DOHH2 (cell line): Measurements from ENCODE around the gene SAP30.

Source experiments
- H3F3A ChIP-seq: fragments of 200-600 bp; sonication (generic), shearing (Covaris generic); 2 replicates; pipeline ENCODE4 v1.6.0; 2016; ENCODE audit warnings: antibody characterized with exemption, mild to moderate bottlenecking; ENCODE audit not compliant: control insufficient read depth, insufficient read depth
- H3K27ac ChIP-seq: fragments of 200-600 bp; sonication (generic); 2 replicates; pipeline ENCODE4 v1.5.1; 2014; ENCODE audit warnings: low read depth, mild to moderate bottlenecking, low read length, moderate library complexity
- H3K27me3 ChIP-seq: fragments of 200-600 bp; sonication (generic); 2 replicates; pipeline ENCODE4 v1.6.1; 2014; ENCODE audit warnings: mild to moderate bottlenecking, low read length, mixed read lengths; ENCODE audit not compliant: control insufficient read depth
- H3K36me3 ChIP-seq: fragments of 200-600 bp; sonication (generic); 2 replicates; pipeline ENCODE4 v1.6.1; 2014; ENCODE audit warnings: mild to moderate bottlenecking, low read length, moderate library complexity, mixed read lengths; ENCODE audit not compliant: control insufficient read depth
- H3K4me1 ChIP-seq: fragments of 200-600 bp; sonication (generic); 2 replicates; pipeline ENCODE4 v1.6.1; 2014; ENCODE audit warnings: mild to moderate bottlenecking, low read length, mixed read lengths; ENCODE audit not compliant: control insufficient read depth
- H3K4me2 ChIP-seq: fragments of 200-600 bp; sonication (generic); 2 replicates; pipeline ENCODE4 v1.6.0; 2014; ENCODE audit warnings: mild to moderate bottlenecking, low read length, moderate library complexity
- H3K4me3 ChIP-seq: fragments of 200-600 bp; sonication (generic); 2 replicates; pipeline ENCODE4 v1.5.1; 2014; ENCODE audit warnings: mild to moderate bottlenecking, low read length, mixed read lengths
- H3K79me2 ChIP-seq: fragments of 200-600 bp; sonication (generic); 2 replicates; pipeline ENCODE4 v1.6.1; 2014; ENCODE audit warnings: mild to moderate bottlenecking, low read length, mixed read lengths; ENCODE audit not compliant: control insufficient read depth
- H3K9me2 ChIP-seq: fragments of 200-600 bp; sonication (generic); replicated peaks from 2 replicates; pipeline ENCODE4 v1.6.1; 2014; ENCODE audit warnings: mild to moderate bottlenecking, low read length, mixed read lengths; ENCODE audit not compliant: control insufficient read depth
- H3K9me3 ChIP-seq: fragments of 200-600 bp; sonication (generic); 2 replicates; pipeline ENCODE4 v1.6.1; 2014; ENCODE audit warnings: antibody characterized with exemption, low read length, mixed read lengths; ENCODE audit not compliant: control insufficient read depth, insufficient read depth
- H4K20me1 ChIP-seq: fragments of 200-600 bp; sonication (generic); 2 replicates; pipeline ENCODE4 v1.6.0; 2014; ENCODE audit warnings: low read depth, mild to moderate bottlenecking, antibody characterized with exemption, low read length, moderate library complexity; ENCODE audit not compliant: control insufficient read depth, insufficient read depth
- EZH2phosphoT487 ChIP-seq: fragments of 200-600 bp; sonication (generic); IDR thresholded peaks from 2 replicates; pipeline ENCODE4 v1.6.1; 2017; ENCODE audit warnings: borderline replicate concordance, mild to moderate bottlenecking, antibody characterized with exemption, low read length, moderate library complexity, mixed read lengths
- TF ChIP-seq, protein P1 (sequence below): fragments of 200-600 bp; sonication (generic); IDR thresholded peaks from one replicate; pipeline ENCODE4 v1.5.1; 2014; ENCODE audit warnings: antibody characterized with exemption, mild to moderate bottlenecking, low read depth, low read length; ENCODE audit not compliant: poor library complexity, severe bottlenecking

SAP30 gene, protein sequence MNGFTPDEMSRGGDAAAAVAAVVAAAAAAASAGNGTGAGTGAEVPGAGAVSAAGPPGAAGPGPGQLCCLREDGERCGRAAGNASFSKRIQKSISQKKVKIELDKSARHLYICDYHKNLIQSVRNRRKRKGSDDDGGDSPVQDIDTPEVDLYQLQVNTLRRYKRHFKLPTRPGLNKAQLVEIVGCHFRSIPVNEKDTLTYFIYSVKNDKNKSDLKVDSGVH

DNA sequence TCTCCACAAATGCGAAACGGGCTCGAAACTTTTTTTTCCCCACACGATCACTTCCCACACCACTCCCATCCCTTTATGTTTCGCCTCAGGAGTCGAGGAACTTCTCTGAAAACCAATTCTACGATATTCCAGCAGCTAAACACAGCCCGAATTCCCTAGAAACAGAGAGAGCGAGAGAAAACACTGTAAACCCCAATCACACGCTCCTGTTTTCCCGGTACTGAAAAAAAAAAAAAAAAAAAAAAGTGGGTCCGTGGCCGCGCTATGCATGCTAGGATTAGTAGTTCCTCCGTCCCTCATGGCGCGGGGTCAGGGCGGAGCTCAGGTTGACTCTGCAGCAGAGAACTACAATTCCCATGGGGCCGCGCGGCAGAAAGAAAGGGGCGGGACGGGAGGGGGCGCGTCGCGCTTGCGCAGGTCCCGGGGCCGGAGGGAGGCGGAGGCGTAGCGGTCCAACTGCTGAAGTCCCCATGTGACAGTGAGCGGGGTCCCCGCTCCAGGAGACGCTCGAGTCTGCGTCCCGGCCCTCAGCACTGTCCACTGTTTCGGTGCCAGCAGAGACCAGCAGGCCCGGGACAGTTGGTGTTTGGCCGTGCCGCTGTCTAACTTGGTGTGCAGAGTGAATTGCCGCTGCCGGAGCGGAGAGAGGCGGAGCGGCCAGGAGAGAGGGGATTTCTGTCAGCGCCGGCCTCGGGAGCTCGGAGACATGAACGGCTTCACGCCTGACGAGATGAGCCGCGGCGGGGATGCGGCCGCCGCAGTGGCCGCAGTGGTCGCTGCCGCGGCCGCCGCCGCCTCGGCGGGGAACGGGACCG is at the start of gene SAP30:
TSS of gene SAP30 (plus strand) at position 478 of the 815 bp plus-strand sequence. CDS start at position 707, 229 bp downstream.
- H3K9me2 ChIP-seq = no peaks in the 10 kb centered on the region
- H3K4me3 ChIP-seq = peak within 1 kb of the TSS; percentile 87
- peaks cover 9% of the 10 kb centered on the region for H3F3A ChIP-seq
- H3K9me3 ChIP-seq = no peaks in the 10 kb centered on the region
- no peaks in the 10 kb centered on the region; the same call in 1 of the 2 replicates for H4K20me1 ChIP-seq
- H3K79me2 ChIP-seq = peaks cover 50% of the 10 kb centered on the region
- H3K36me3 ChIP-seq = peaks cover 29% of the 10 kb centered on the region
- H3K4me1 ChIP-seq = peaks cover 34% of the 10 kb centered on the region
- H3K27ac ChIP-seq = peak within 1 kb of the TSS; percentile 91
- no peak for TF ChIP-seq EZH2phosphoT487
- TF ChIP-seq, protein P1, sequence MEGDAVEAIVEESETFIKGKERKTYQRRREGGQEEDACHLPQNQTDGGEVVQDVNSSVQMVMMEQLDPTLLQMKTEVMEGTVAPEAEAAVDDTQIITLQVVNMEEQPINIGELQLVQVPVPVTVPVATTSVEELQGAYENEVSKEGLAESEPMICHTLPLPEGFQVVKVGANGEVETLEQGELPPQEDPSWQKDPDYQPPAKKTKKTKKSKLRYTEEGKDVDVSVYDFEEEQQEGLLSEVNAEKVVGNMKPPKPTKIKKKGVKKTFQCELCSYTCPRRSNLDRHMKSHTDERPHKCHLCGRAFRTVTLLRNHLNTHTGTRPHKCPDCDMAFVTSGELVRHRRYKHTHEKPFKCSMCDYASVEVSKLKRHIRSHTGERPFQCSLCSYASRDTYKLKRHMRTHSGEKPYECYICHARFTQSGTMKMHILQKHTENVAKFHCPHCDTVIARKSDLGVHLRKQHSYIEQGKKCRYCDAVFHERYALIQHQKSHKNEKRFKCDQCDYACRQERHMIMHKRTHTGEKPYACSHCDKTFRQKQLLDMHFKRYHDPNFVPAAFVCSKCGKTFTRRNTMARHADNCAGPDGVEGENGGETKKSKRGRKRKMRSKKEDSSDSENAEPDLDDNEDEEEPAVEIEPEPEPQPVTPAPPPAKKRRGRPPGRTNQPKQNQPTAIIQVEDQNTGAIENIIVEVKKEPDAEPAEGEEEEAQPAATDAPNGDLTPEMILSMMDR = no peak
- no peaks in the 10 kb centered on the region for H3K27me3 ChIP-seq
- peak within 1 kb of the TSS; percentile 90 for H3K4me2 ChIP-seq

- peaks cover 93% of the 10 kb centered on the region for H3K36me3 ChIP-seq
Observed at GRCh38 chr4:173325007-173325736, 45.6 kb upstream of the SAP30 start.

GRCh38 chr4:173328236-173328901 is 42.4 kb upstream of the SAP30 start:
- Histone ChIP-seq H3K9me3 (no peaks in the 10 kb centered on the region), H3K27me3 (no peaks in the 10 kb centered on the region), H4K20me1 (peaks cover 16% of the 10 kb centered on the region), H3K27ac (no peak overlapping the region), H3K79me2 (peaks cover 26% of the 10 kb centered on the region), H3K36me3 (peaks cover 93% of the 10 kb centered on the region), H3K9me2 (no peaks in the 10 kb centered on the region), H3K4me3 (no peak overlapping the region), H3K4me1 (peaks cover 20% of the 10 kb centered on the region), H3F3A (peaks cover 92% of the 10 kb centered on the region), H3K4me2 (no peak overlapping the region)
- TF ChIP-seq, protein P1 = no peak
- no peak for TF ChIP-seq EZH2phosphoT487

More at GRCh38 chr4:173325007-173325736, 45.6 kb upstream of the SAP30 start:
- Histone ChIP-seq H3K4me3 (no peak overlapping the region), H3K9me2 (no peaks in the 10 kb centered on the region), H3F3A (peaks cover 81% of the 10 kb centered on the region), H3K27ac (no peak overlapping the region), H3K4me2 (no peak overlapping the region), H3K27me3 (no peaks in the 10 kb centered on the region), H3K9me3 (no peaks in the 10 kb centered on the region), H3K79me2 (no peaks in the 10 kb centered on the region; the same call in 1 of the 2 replicates), H3K4me1 (no peaks in the 10 kb centered on the region; the same call in 1 of the 2 replicates), H4K20me1 (no peaks in the 10 kb centered on the region)
- TF ChIP-seq EZH2phosphoT487 = no peak
- TF ChIP-seq, protein P1 = no peak
